HG02870 (cell line): ENCODE measurements around the gene RHBDF1.

ENCODE experiments used
- ATAC-seq: cut with Tn5 transposase; IDR thresholded peaks from one replicate; pipeline ENCODE4 v1.9.1; 2021; ENCODE audit warnings: mild to moderate bottlenecking, moderate library complexity; ENCODE audit not compliant: unreplicated experiment

The RHBDF1 gene

DNA sequence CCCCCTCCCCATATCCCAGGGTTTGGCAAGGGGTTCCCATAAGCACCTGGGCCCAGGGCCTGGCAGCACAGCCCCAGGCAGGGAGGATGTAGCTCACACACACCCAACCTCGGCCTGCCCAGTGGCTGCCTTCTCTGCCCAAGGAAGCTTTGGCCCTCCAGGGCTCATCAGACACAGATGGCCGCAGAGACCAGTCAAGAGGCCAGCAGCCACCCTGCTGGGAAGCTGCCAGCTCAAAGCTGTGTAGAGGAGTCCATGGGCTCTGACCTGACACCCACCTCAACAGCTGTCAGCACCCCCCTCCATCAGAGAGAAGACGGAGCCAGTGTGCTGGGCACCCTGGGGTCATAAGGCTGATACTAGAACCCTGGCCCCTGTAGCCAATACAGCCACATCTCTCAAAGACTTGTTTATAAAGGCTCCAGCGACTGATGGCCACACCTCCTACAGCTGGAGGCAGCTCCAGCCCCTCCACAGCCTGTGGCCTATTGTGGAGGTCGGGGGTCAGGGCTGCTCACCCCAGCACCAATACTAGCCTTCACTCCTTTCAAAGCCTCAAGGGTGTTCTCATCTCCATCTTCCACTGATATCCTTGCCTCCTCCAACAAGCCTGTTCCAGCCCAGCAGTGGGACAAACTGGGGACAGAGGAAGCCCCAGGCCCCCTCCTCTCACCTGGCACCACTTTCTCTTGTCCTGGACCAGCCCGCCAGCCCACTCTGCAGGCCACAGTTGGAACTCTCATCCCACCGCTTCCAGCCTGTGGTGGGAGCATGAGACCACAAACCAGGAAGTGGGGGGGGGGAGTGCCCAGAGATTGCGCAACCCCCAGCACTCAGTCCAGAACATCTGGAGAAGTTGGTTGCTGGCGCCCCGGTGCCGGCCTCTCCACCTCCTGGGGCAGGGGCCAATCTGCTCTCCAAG is 3.4 kb upstream of the RHBDF1 start:
- no peak for ATAC-seq

DNA sequence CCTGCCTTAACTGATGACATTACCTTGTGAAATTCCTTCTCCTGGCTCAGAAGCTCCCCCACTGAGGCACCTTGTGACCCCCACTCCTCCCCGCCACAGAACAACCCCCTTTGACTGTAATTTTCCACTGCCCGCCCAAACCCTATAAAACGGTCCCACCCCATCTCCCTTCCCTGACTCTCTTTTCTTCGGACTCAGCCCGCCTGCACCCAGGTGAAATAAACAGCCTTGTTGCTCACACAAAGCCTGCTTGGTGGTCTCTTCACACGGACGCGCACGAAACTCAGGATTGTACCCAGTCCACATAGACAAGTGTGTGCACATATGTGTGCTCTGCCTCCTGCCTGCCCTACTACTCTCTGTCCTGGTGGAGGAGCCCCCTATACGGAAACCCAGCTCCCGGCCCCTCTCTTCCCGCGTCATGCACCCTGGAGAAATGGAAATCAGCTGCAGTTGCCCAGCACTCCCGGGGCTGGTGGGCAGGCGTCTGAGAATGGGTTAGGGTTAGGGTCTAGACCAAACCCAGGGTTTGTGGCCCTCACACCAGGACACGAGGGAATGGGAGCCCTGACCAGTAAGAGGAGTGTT is 2.4 kb upstream of the RHBDF1 start:
- ATAC-seq: no peak

DNA sequence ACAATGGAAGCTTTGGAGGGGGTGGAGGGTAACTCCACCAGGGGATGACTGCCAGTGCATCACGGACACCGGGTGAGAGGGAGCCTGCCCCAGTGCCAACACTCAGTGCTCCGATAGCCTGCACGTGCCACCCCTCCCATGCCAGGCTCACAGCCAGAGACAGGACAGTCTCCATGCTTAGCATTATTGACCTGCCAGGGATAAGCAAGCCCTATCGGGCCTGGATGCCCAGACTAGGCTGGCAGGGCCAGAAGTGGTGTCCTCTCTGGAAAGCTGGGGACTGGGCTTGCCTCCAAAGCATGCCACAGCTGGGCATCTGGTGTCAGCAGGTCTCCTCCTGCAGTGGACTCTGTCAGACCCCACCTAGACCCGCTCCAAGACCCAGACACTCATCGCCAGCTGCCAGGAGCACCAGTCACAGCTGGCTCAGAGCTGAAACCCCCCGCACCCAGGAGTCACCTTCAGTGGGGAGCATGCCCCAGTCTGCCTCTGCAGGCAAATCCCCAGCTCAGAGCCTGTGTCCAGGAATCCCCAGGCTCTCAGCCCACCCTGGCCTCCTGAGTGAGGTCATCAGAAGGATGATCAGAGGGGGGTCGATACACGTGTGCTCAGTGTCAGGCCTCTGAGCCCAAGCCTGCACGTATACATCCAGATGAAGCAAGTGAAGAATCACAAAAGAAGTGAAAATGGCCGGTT is 1.8 kb upstream of the RHBDF1 start:
- ATAC-seq: no peak

DNA sequence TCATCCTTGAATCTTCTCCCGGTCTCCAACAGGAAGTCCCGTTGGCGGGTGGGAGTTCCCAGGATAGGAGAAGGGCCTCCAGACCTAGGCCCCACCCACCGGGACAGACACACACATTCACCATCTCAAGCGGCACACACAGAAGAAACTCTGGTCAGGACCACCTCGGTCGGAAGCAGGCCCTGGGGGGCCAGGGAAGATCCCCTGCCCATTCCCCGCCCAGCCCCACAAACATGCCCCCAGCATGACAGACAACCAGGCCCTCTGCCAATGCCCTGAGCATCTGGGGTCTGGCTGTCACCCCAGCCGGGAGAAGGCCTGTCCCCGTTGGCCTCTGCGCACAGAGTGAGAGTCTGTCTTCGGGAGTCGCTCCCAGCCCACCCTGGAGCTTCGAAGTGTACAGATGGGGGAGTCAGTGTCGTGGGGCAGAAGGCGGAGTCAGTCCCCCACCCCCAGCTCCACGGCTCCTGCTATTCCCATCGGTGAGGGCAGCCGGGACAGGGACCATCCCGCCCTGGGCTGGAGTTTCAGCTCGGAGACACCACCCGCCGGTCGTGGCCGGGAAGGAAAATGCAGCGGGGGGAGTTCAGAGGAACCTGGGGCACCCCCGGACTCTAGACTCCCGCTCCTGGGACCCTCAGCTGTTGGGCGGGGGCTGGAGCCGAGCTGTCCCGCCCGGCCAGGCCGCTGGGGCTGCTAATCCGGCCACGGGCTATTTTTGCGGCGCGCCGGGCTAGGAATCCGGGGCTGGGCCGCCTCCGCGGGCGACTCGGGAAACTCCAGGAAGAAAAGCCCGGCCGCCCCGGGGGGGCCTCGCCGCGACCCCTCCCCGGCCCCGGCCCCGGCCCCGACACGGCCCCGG is 660 bp downstream of the RHBDF1 start:
- no peak for ATAC-seq

DNA sequence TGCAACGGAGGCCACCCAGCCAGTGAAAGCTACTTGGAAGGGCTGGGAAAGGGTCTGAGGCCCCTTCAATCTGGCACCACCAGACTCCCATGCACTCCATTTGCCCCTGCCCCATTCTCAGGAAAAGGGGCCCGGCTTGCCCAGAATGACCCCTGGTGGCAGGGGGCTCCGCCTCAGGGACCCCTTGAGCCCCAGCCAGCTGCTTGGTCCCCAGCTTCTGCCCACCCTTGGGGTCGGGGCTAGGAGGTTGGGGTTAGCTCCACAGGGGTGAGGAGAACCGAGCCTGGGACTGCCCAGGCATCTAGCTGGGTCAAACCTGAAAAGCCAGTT is 1.3 kb downstream of the RHBDF1 start:
- ATAC-seq: no peak

DNA sequence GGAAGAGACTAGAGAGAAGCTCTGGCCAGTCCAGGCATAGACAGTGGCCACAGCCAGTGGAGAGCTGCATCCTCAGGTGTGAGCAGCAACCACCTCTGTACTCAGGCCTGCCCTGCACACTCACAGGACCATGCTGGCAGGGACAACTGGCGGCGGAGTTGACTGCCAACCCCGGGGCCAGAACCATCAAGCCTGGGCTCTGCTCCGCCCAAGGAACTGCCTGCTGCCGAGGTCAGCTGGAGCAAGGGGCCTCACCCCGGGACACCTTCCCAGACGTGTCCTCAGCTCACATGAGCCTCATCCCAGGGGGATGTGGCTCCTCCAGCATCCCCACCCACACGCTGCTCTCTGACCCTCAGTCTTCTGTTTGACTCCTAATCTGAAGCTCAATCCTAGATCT is 3.2 kb downstream of the RHBDF1 start:
- ATAC-seq: no peak

DNA sequence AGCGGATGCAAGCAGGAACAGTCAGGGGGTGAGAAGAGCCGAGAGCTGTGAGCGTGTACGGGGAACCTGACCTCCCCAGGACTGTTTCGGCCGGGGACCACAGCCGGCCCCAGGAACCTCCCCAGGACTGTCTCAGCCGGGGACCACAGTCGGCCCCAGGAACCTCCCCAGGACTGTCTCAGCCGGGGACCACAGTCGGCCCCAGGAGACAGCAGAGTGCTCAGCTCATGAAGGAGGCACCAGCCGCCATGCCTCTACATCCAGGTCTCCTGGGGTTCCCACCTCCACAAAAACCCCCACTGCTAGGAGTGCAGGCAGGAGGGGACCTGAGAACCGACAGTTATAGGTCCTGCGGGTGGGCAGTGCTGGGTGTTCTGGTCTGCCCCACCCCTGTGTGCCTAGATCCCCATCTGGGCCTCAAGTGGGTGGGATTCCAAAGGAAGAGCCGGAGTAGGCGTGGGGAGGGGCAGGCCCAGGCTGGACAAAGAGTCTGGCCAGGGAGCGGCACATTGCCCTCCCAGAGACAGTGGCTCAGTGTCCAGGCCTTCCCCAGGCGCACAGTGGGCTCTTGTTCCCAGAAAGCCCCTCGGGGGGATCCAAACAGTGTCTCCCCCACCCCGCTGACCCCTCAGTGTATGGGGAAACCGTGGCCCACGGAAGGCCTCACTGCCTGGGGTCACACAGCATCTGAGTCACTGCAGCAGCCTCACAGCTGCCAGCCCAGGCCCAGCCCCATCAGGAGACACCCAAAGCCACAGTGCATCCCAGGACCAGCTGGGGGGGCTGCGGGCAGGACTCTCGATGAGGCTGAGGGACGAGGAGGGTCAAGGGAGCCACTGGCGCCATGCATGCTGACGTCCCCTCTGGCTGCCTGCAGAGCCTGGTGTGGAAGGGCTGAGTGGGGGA is 4.3 kb downstream of the RHBDF1 start:
- no peak for ATAC-seq

DNA sequence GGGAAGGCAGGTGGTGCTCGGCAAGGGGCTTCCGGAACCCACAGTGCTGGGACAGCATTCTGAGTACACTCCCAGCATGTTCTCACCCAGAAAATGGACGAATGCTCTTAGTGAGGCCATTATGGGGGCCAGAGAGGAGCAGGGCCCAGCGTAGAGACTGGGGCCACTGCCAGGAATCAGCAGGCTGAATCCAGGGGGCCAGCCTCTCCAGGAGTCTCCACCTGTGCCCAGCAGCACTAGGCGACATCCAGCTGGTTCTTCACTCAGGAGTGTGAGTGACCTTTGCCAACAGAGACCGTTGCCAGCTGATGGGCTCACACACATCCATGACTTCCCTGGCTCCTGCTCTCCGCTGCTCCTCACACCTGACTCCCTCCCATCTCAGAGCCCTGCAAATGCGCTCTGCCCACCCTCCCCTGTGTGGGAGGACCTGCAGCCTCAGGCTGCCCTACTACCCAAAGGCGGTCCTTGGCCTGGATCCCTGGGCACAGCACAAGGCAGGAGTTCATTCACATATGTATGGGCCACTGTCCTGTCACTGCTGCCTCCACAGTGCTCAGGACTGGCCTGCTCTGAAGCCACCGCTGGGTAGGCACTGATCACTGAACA is 5.1 kb downstream of the RHBDF1 start:
- no peak for ATAC-seq

DNA sequence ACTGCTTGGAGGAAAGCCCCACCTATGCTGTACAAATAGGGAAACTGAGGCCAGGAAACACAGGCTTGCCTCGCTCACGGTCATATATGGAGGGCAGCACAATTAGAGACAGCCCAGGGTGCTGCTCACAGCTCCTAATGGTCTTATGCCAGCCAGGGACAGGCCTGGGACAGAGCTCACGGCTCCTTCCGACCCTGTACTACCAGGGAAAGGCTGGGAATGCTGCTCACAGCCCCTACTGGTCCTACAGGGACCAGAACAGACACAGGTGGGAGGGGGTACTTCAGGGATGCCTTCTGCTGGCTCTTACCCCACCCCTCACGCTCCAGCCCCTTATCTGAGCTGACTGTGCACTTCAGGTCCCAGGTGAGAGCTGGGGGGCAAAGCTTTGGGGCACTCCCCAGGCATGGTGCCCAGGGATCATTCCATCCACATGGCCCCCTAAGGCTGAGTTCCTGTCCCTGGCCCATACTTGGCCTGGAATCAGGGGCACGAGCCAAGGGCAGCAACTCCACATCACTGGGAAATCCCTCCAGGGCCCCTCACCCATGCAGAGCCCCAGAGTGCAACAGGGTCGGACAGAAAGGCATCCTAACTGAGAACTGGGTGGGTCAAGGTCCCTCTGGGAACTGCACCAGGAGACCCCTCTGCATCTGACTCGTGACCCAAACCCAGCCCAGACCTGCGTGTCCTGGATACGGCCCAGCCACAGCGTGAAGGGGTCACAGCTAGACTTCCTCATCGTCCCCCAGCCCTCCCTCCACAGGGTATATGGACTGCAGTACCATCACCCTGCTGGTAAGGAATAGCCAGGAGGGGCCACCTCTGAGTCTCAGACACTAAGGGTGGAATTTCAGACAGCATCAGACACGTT is 5.9 kb downstream of the RHBDF1 start:
- no peak for ATAC-seq

DNA sequence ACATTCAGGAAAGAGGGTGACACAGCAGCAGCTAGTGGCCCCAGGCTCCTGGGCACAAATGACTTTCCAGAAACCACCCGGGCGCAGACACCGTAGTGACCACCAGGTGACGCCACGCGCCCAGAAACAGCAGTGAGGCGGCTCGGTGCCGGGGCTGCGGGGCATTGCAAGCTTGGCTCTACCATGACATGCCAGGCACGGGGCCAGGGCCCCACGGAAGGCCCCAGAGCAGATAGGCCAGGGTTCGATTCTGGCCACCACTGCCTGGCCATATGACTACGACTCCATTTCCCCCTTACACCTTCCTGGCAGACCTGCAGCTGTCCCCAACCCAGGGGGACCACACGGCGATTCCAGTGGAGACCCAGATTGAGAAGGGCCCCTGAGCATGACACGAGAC is 6.7 kb downstream of the RHBDF1 start:
- no peak for ATAC-seq

DNA sequence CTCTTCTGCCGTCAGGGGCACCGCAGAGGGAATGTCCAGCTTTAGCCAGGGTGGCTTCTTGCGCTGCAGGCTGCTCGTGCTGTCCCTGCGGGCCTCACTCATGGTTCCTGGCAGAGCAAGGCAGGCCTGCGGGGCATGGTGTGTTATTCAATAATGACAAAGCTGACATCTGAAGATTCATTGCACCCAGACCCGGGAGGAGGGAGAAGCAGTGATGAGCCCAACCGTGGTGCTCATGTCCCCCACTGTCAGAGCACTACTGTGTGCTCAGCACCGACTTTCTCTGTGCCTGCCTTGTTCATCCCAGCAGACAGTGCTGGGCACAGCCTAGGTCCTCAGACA is 7.5 kb downstream of the RHBDF1 start:
- no peak for ATAC-seq

DNA sequence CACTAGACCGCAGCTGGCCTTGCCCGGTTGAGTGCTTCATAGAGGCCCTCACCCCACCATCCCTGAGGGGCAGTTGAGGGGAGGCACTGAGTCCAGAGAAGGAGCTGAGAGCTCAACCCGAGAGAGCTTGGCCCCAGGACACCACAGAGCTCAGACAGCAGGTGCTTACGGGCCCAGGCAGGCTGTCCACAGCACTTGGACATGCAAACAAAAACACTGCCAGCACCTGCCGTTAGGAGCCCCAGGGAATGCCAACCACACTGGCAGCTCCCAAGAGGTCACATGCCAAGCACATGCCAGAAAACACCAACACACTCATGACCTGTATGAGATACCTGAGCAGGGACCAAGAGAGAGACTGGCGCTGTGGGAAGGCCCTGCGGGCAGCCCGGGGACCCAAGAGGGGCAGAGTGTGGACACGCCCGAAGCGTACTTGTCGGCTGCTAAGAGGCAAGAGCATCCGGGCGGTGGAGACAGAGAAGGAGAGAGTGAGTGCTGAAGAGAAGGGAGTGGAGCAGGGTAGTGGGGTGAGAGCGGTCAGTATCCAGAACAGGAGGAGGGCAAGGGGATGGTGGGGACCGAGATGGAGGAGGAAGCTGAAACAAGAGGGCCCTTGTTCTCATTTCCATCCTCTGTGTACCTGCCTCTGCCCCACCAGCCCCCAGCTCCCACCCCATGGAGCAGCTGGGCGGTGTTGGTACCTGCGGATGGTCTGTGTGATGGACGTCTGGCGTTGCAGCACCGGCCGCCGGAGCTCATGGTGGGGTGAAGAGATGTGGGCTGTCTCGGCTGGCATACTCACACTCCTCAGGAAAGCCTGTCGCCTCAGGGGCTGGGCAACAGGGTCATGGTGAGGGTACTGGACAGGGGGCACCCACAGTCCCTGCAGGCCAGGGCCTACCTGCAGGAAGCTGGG is 8.2 kb downstream of the RHBDF1 start:
- no peak for ATAC-seq

DNA sequence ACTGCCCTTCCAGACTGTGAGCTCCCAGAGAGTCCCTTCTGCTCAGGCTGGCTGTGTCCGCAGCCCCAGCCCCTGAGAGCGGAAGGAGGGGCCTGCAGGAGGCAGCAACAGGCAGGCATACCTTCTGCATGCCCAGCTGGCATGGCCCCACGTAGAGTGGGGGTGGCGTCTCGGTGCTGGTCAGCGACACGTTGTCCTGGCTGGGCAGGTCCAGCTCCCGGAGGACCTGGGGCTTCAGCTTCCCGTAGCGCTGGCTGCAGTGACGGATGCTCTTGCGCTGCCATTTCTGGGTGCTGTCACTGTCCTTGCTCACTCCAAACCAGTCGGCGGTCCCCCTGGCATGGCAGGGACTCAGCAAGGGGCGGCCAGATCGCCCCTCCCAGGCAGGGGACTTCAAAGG is 9.0 kb downstream of the RHBDF1 start:
- no peak for ATAC-seq

DNA sequence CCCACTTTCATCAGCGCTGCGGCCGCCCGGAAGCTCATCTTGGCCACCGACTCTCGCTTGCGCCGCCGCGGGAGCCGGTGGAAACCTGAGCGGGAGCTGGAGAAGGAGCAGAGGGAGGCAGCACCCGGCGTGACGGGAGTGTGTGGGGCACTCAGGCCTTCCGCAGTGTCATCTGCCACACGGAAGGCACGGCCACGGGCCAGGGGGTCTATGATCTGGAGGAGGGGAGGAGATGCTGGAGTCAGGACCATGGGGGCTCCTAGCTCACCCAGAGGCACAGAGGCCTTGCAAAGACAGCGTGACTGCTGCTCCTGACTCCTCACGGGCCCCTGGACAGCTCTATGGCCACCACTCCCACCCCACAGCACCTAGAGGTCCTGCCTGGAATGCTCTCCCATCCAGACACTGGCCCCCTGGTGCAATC is 9.5 kb downstream of the RHBDF1 start:
- no peak for ATAC-seq

DNA sequence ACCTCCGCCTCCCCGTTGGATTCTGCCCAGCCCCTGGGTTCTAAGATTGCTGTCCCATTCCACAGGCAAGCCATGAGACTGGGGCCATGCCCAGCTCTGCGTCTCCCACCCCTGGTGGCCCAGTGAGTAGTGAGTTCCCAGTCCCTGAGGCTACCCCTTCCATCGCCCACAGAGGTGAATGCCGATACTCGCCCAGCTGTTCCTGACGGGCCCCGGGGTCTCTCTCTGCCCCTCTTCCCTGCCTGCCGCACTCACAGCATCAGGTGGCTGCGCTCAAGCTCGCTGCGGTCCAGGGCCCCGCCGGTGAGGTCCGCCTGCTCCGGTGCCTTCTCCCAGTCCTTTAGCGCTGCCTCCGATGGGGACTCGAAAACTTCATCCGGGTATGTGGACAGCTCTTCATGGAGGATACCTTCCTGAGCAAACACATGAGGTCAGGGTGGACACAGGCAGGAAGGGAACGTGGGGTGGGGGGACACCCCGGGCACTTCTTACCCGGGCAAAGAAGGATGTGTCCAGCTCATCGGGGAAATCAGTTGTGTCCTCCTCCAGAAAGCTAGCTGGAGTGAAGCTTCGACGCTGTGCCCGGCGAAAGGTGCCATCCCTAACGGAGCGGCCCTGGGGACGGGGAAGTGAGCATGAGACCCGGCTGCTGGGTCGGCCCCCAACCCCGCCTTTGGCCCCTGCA is 10.0 kb downstream of the RHBDF1 start:
- no peak for ATAC-seq

DNA sequence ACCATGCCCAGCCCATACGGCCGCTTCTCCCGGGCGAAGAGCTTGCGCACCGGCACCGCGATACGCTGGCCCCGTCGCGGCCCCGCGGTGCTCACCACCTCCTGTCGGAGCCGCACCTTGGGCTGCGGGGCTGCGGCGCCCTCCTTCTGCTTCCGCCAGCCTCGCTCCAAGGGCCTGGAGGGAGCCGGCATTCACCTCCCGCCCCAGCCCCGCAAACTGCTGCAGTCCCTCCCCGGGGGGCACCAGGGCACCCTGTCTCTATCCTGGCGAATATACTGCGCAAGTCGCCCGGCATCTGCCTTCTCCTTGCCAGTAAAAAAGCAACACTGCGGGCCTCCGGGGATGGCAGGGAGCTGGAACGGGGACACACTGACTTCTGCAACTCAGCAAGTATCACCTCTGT is 10.6 kb downstream of the RHBDF1 start:
- ATAC-seq: no peak
